ENCODE results near the gene TXNDC11.
"Not testable (repeated sequence)": the region's sequence is repeated elsewhere in the genome, so short reads cannot be mapped to it uniquely, and the experiment has no call there.

TXNDC11 gene

DNA sequence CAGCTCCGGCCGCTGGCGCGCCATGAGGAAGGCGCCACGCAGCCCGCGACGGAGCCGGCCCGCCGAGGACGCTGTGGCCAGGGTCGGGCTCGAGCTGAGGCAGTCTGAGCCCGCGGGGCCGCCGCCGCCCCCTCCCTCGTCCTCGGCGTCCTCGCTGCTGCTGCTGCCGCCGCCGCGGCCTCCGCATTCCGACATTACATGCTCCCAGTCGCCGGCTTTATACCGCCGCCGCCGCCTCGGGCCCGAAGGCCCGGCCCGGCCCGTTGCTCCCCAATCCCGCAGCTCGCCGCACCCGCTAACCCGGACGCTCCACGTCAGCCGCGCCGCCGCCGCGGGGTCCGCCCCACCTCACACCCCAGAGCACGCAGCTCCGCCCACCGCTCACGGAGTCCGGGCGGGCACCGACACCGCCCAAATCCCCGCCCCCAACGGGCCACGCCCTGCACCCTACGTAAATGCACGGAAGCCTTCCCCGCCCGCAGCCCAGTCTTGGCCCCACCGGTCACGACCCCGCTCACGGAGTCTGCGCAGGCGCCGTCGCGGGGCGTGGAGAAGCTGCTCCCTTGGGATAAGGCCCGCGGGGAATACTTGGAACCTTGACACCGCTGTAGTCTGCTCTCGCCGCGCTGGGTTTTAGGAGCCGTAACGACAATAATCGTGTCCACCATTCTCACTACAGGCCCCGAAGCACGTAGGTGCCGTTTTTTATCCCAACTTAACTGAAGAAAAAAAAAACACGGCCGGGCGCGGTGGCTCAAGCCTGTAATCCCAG lies at the start of gene TXNDC11:
TSS of gene TXNDC11 (minus strand) at position 322 of the 772 bp plus-strand sequence. CDS start at position 195, 127 bp downstream.
- H3K4me3 ChIP-seq (ENCODE audit: low read depth, low read length), result peak within 1 kb of the TSS; percentile 80
- TF ChIP-seq POLR2A (IDR thresholded peaks at IDR 0.05; ENCODE audit: extremely low read depth, insufficient read length) (peak; percentile 79), MYC (IDR thresholded peaks at IDR 0.05; ENCODE audit: low read depth, low read length) (no peak; the same call in 1 of the 2 replicates)
- TF ChIP-seq, protein P1, sequence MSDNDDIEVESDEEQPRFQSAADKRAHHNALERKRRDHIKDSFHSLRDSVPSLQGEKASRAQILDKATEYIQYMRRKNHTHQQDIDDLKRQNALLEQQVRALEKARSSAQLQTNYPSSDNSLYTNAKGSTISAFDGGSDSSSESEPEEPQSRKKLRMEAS (IDR thresholded peaks at IDR 0.05; ENCODE audit: low read depth, low read length), result peak; percentile 55; the same call in 1 of the 2 replicates
- DNase-seq (ENCODE audit: low read depth), result peak; percentile 98

GRCh38 chr16:11791144-11791828 lies 48.6 kb upstream of the TXNDC11 start:
- H3K4me3 ChIP-seq (ENCODE audit: low read depth, low read length), result no peak overlapping the region
- no peak for DNase-seq (ENCODE audit: low read depth)
- TF ChIP-seq MYC (IDR thresholded peaks at IDR 0.05; ENCODE audit: low read depth, low read length) (no peak), POLR2A (IDR thresholded peaks at IDR 0.05; ENCODE audit: extremely low read depth, insufficient read length) (no peak)
- TF ChIP-seq, protein P2, sequence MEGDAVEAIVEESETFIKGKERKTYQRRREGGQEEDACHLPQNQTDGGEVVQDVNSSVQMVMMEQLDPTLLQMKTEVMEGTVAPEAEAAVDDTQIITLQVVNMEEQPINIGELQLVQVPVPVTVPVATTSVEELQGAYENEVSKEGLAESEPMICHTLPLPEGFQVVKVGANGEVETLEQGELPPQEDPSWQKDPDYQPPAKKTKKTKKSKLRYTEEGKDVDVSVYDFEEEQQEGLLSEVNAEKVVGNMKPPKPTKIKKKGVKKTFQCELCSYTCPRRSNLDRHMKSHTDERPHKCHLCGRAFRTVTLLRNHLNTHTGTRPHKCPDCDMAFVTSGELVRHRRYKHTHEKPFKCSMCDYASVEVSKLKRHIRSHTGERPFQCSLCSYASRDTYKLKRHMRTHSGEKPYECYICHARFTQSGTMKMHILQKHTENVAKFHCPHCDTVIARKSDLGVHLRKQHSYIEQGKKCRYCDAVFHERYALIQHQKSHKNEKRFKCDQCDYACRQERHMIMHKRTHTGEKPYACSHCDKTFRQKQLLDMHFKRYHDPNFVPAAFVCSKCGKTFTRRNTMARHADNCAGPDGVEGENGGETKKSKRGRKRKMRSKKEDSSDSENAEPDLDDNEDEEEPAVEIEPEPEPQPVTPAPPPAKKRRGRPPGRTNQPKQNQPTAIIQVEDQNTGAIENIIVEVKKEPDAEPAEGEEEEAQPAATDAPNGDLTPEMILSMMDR (IDR thresholded peaks at IDR 0.05; ENCODE audit: low read depth, low read length), result no peak
- TF ChIP-seq, protein P1 (IDR thresholded peaks at IDR 0.05; ENCODE audit: low read depth, low read length), result no peak

- TF ChIP-seq MYC (IDR thresholded peaks at IDR 0.05; ENCODE audit: low read depth, low read length) (no peak), POLR2A (IDR thresholded peaks at IDR 0.05; ENCODE audit: extremely low read depth, insufficient read length) (no peak)
- TF ChIP-seq, protein P1 (IDR thresholded peaks at IDR 0.05; ENCODE audit: low read depth, low read length), result no peak
- TF ChIP-seq, protein P2 (IDR thresholded peaks at IDR 0.05; ENCODE audit: low read depth, low read length), result no peak
- no peak for DNase-seq (ENCODE audit: low read depth)
- no peak overlapping the region for H3K4me3 ChIP-seq (ENCODE audit: low read depth, low read length)
Measured at GRCh38 chr16:11788914-11789313, 46.3 kb upstream of the TXNDC11 start.

DNA sequence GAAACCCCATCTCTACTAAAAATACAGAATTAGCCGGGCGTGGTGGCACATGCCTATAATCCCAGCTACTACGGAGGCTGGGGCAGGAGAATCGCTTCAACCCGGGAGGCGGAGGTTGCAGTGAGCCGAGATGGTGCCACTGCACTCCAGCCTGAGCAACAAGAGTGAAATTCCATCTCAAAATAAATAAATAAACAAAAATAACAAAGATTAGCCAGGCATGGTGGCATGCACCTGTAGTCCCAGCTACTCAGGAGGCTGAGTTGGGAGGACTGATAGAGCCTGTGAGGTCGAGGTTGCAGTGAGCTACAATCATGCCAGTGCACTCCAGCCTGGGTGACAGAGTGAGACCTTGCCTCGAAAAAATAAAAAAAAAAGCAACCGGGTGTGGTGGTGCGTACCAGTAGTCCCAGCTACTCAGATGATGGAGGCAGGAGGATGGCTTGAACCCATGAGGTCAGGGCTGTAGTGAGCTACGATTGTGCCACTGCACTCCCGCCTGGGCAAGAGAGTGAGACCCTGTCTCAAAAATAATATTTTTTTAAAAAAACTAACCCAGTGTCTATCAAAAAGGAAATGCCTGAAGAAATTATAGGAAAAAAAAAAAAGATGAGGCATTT lies 42.4 kb upstream of the TXNDC11 start:
- not testable (repeated sequence) for H3K4me3 ChIP-seq (ENCODE audit: low read depth, low read length); DNase-seq (ENCODE audit: low read depth)

GRCh38 chr16:11784381-11784780 lies 41.7 kb upstream of the TXNDC11 start:
- DNase-seq (ENCODE audit: low read depth); H3K4me3 ChIP-seq (ENCODE audit: low read depth, low read length): not testable (repeated sequence)

DNA sequence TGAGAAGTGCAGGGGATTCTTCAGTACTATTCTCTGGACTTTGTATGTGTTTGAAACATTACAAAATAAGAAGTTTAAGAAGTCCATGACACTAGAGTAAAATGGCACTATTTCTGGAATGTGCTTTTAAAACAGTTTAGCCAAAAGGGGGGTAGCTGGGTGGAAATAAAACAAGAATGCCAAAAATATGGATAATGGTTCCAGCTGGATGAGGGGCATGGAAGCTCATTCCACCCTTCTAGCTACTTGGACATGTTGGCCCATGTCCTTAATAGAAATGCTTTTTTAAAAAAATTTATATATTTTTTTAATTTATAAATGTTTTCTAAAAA lies 41.3 kb upstream of the TXNDC11 start:
- DNase-seq (ENCODE audit: low read depth), result no peak
- no peak for TF ChIP-seq POLR2A (IDR thresholded peaks at IDR 0.05; ENCODE audit: extremely low read depth, insufficient read length)
- TF ChIP-seq, protein P2 (IDR thresholded peaks at IDR 0.05; ENCODE audit: low read depth, low read length), result no peak
- TF ChIP-seq, protein P1 (IDR thresholded peaks at IDR 0.05; ENCODE audit: low read depth, low read length), result no peak
- TF ChIP-seq MYC (IDR thresholded peaks at IDR 0.05; ENCODE audit: low read depth, low read length), result no peak
- no peak overlapping the region for H3K4me3 ChIP-seq (ENCODE audit: low read depth, low read length)

DNA sequence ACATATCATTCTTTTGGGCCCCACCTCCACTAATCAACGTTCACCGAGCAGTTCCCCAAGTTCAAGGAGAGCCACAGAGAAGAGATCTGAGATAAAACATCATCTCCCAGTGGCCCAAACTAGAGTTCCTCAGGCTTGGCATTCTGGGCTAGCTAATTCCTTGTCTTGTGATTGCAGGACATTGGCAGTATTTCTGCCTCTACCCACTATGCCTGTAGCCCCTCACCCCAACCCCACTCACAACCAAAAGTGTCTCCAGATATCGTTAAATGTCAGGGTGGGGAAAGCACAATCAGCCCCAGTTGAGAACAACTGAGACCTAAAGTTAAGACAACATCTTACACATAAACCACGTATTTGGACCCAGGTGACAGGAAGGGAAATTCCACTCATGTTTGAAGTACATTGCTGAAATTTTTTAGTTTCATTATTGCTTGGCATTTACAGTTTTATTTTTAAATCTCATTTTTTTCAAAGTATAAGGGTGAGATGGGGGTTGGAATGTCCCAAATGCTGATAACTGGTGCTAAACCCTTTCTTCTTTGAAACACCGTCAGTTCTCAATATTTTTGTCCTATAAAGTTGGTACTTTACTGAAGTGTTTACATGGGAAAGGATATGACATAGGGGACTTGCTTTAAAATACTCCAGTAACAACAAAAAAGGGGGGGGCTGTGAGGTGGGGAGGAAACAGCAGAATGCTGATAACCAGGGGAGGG lies 40.8 kb upstream of the TXNDC11 start:
- no peak overlapping the region for H3K4me3 ChIP-seq (ENCODE audit: low read depth, low read length)
- DNase-seq (ENCODE audit: low read depth), result no peak
- no peak for TF ChIP-seq POLR2A (IDR thresholded peaks at IDR 0.05; ENCODE audit: extremely low read depth, insufficient read length)
- TF ChIP-seq, protein P1 (IDR thresholded peaks at IDR 0.05; ENCODE audit: low read depth, low read length), result no peak

Measured in NB4 (cell line).